SKM-1 (cell line): Measurements from ENCODE around the gene WFIKKN1.
"Not testable (repeated sequence)": the region's sequence is repeated elsewhere in the genome, so short reads cannot be mapped to it uniquely, and the experiment has no call there.

Source experiments
- DNase-seq: peaks from one replicate; lab custom pipeline; 2025; ENCODE audit not compliant: unreplicated experiment; lab: John Stamatoyannopoulos, UW

The WFIKKN1 gene

DNA sequence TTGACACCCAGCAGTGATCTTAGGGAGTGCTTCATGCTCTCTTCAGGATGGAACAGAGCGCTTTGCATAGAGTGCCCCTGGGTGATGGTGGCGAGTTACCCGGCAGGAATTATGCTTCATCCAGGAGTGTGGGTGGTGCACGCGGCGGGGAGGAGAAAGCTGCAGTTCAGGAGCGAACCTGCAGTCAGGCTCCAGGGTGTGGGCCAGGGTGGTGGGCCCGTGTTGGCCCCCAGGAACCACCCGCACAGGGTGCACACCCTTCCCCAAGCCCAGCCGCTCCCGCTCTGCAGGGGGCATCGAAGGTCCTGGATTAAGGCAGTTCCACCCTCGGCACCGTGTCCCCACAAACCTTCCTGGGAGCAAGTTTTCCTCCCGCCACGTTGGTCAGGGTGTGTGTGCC, 37.0 kb upstream of the WFIKKN1 start:
- no peak for DNase-seq

- DNase-seq: no peak
Observed at GRCh38 chr16:595094-595528, 35.7 kb upstream of the WFIKKN1 start.

GRCh38 chr16:595942-596735, 34.6 kb upstream of the WFIKKN1 start:
- no peak for DNase-seq

DNA sequence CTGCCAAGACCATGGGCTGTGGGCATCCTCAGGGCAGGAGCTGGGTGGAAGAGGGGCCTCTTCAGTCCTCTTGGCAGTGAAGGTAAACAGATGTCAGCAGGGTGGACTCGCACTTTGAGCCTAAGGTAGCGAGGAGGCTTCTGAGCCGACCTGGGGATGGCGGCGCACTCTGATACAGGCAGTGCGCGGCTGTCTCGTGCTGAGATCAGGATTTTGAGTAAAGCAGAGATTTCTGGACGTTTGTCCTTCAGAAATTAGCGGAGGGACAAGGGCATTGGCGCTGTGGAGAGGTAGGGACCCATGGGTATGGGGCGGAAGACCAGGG, 34.1 kb upstream of the WFIKKN1 start:
- DNase-seq: no peak

- DNase-seq: not testable (repeated sequence)
Observed at GRCh38 chr16:597655-598054, 33.1 kb upstream of the WFIKKN1 start.

- DNase-seq: no peak
Observed at GRCh38 chr16:598823-599739, 31.7 kb upstream of the WFIKKN1 start.

DNA sequence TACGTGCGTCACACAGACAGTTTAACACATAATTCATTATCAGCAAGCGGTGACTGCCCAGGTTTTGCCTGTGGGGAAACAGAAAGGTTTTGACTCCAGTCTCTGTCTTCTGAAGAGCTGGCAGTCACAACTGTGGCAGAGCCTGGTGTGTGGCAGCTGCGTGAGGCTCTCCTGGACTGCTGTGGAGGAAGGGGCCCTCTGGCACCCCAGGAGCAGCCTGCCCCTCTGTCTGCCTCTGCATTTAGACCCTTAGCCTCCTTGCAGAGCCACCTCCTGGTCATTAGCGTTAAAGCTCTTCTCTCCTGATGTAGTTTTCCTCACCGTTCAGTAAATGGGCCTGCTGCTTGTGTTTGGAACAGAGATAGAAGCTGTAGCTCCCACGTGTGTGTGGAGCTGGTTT, 30.0 kb upstream of the WFIKKN1 start:
- DNase-seq: no peak

DNA sequence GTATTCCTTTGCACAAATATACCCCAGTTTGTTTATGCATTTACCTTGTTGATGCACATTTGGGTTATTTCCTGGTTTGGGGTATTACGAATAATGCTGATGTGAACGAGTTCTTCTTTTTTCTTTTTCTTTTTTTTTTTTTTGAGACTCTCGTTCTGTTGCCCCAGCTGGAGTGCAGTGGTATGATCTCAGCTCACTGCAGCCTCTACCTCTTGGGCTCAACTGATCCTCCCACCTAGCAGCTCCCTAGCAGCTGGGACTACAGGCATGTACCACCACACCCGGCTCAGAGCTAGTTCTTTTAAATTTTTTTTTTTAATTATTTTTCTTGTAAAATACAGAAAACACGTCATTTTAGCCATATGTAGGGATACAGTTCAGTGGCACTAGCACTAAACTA, 26.9 kb upstream of the WFIKKN1 start:
- DNase-seq: no peak

GRCh38 chr16:606656-607307, 24.0 kb upstream of the WFIKKN1 start:
- DNase-seq: no peak

DNA sequence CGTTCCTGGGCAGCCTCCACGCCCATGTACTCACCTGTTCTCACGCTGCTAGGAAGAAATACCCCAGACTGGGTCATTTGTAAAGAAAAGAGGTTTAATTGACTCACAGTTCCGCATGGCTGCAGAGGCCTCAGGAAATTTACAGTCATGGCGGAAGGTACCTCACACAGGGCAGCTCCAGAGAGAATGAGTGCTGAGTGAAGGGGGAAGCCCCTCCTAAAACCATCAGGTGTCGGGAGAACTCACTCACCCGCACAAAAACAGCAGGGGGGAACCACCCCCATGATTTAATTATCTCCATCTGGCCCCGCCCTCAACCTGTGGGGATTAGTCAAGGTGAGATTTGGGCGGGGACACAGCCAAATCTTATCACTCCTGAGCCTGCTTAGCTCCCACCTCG, 22.8 kb upstream of the WFIKKN1 start:
- no peak for DNase-seq

DNA sequence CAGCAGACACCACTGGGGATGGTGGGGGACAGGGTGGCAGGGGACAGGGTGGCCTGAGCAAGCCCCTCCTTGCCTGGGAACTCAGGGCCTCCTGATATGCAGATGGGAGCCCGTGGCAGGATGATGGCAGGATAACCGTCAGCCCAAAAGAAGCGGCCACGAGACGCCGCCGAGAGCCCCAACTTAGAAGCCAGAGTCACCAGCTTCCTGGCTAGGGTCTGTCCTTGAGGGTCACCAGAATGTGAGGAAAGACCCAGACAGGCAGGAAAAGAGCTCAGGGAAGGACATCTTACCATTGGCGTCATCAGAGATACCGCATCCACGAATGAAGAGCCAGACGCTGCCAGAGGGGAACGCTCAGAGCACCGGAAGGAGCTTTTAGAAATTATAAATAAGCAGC, 21.5 kb upstream of the WFIKKN1 start:
- DNase-seq: no peak

GRCh38 chr16:609984-610383, 20.8 kb upstream of the WFIKKN1 start:
- DNase-seq: no peak

GRCh38 chr16:610513-611381, 20.0 kb upstream of the WFIKKN1 start:
- no peak for DNase-seq

- no peak for DNase-seq
Observed at GRCh38 chr16:615122-615521, 15.7 kb upstream of the WFIKKN1 start.

- no peak for DNase-seq
Observed at GRCh38 chr16:616733-617586, 13.8 kb upstream of the WFIKKN1 start.

GRCh38 chr16:617855-618254, 12.9 kb upstream of the WFIKKN1 start:
- no peak for DNase-seq

DNA sequence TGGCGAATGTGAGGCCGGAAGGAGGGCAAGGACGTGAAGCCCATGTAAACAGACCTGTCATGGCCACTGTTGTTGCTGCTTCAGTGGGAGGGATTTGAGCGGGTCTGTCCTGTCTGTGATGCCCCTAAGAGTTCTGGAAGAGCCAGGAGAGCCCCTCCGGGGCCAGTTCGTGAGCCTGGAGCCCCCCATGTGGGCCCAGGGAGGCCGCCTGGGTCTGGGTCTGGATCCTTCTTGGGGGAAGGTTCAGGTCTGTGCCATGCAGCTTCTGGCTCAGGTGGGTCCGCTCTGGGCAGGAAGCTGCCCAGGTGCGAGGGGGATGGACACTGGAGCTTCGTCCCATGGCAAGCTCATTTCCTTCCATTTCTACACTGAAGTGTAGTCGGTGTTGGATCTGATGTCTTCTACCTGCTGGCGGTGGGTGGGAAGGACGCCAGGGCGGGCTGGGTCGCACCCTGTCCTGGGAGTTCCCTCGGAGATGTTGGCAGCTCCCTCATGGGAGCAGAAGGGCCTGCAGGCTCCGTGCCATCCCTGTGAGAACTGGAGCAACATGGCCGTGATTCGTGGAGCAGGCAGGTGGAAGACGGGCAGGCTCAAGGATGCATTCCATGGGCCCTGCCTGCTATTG, 11.2 kb upstream of the WFIKKN1 start:
- DNase-seq: no peak

- DNase-seq: no peak
Observed at GRCh38 chr16:620700-621525, 9.9 kb upstream of the WFIKKN1 start.
